Ascending aorta (tissue), 2 donors: ENCODE results near the gene ZNF143. TPM values are rescaled to one million over a fixed set of nuclear protein-coding genes. Genes with fewer than 3 reads are reported as not detected.
A peak's percentile ranks its signal among the peaks of the same experiment; 100 is the strongest.

Source experiments
- DNase-seq, 2 donors: peaks; one replicate each; pipeline ENCODE4 v3.0.0-alpha.2; 2019; ENCODE audit warnings: low spot score in 2 of 2
- H3K27ac ChIP-seq, 2 donors: fragments of 200-600 bp; sonication (generic); one replicate each; pipeline ENCODE4 v1.5.1; 2016 to 2017; ENCODE audit warnings: mild to moderate bottlenecking in 1 of 2
- H3K27me3 ChIP-seq: fragments of 200-600 bp; sonication (generic); one replicate; pipeline ENCODE4 v1.5.1; 2017
- H3K36me3 ChIP-seq, 2 donors: fragments of 200-600 bp; sonication (generic); one replicate each; pipeline ENCODE4 v1.5.1; 2016
- H3K4me1 ChIP-seq, 2 donors: fragments of 200-600 bp; sonication (generic); one replicate each; pipeline ENCODE4 v1.5.1; 2016 to 2017; ENCODE audit warnings: mild to moderate bottlenecking in 1 of 2
- H3K4me3 ChIP-seq, 2 donors: fragments of 200-600 bp; sonication (generic); one replicate each; pipeline ENCODE4 v1.5.1; 2016 to 2017; ENCODE audit warnings: mild to moderate bottlenecking in 1 of 2
- H3K9me3 ChIP-seq, 2 donors: fragments of 200-600 bp; sonication (generic); one replicate each; pipeline ENCODE4 v1.5.1; 2016
- CTCF ChIP-seq, 3 experiments: fragments of 200-600 bp in 2 of 3; fragments of 450-650 bp in 1 of 3; sonication (generic) in 2 of 3; IDR thresholded peaks; one replicate each; pipeline ENCODE4 v1.5.1; 2016 to 2019; ENCODE audit warnings: antibody characterized with exemption in 3 of 3, mild to moderate bottlenecking in 1 of 3, moderate library complexity in 1 of 3
- intact Hi-C: fragments of 100-400 bp; cut with DNase I; formaldehyde crosslinking; loops from one replicate; pipeline ENCODE4 v1.15.1; 2023
- total RNA-seq: library from RNA; depleted of rRNA; stranded (reverse); fragments of >200 nt; gene quantifications from one replicate; pipeline ENCODE4 v1.1.0, GENCODE V29; 2016

The ZNF143 gene
- total RNA-seq, 1 donor from 2014 or later, result 2.7 TPM

- H3K36me3 ChIP-seq, result no peaks in the 10 kb centered on the region
- no peak overlapping the region for H3K27ac ChIP-seq
- no peak overlapping the region for H3K4me3 ChIP-seq
- intact Hi-C loops, result no loop called here
- peaks cover 0 to 14% of the 10 kb centered on the region in 2 donors for H3K9me3 ChIP-seq
- DNase-seq, result no peak
- peaks cover 12 to 22% of the 10 kb centered on the region in 2 donors for H3K4me1 ChIP-seq
- H3K27me3 ChIP-seq, result no peaks in the 10 kb centered on the region
- no peak for TF ChIP-seq CTCF (IDR thresholded peaks at IDR 0.05)
Observed at GRCh38 chr11:9562716-9563115, 101.9 kb downstream of the ZNF143 start.

GRCh38 chr11:9563196-9563730 is 102.5 kb downstream of the ZNF143 start:
- H3K9me3 ChIP-seq, result peaks cover 0 to 14% of the 10 kb centered on the region in 2 donors
- no peak for TF ChIP-seq CTCF (IDR thresholded peaks at IDR 0.05)
- no peak overlapping the region for H3K27ac ChIP-seq
- H3K36me3 ChIP-seq, result no peaks in the 10 kb centered on the region
- intact Hi-C loops, result no loop called here
- H3K4me3 ChIP-seq, result no peak overlapping the region
- peaks cover 16 to 27% of the 10 kb centered on the region in 2 donors for H3K4me1 ChIP-seq
- DNase-seq, result no peak
- no peaks in the 10 kb centered on the region for H3K27me3 ChIP-seq

GRCh38 chr11:9565822-9566560 is 105.2 kb downstream of the ZNF143 start:
- Histone ChIP-seq H3K36me3 (no peaks in the 10 kb centered on the region), H3K4me1 (peaks cover 23 to 48% of the 10 kb centered on the region in 2 donors), H3K9me3 (peaks cover 0 to 8% of the 10 kb centered on the region in 2 donors), H3K4me3 (no peak overlapping the region), H3K27ac (peak overlapping the region; percentile 93 to 96), H3K27me3 (no peaks in the 10 kb centered on the region)
- intact Hi-C loops, result loop anchor here (2.0 to 5.0 kb wide), 2 partner anchors 31 to 204 kb away; no protein-coding TSS in a partner anchor
- no peak for TF ChIP-seq CTCF (IDR thresholded peaks at IDR 0.05)
- DNase-seq, result peak in 1 of 2 donors; percentile 94

- peaks cover 23 to 48% of the 10 kb centered on the region in 2 donors for H3K4me1 ChIP-seq
- peaks cover 0 to 4% of the 10 kb centered on the region in 2 donors for H3K9me3 ChIP-seq
- intact Hi-C loops, result loop anchor here (5.0 kb wide), 1 partner anchor 204 kb away; no protein-coding TSS in a partner anchor
- no peaks in the 10 kb centered on the region for H3K27me3 ChIP-seq
- H3K27ac ChIP-seq, result peak overlapping the region; percentile 93 to 96
- DNase-seq, result no peak
- no peak for TF ChIP-seq CTCF (IDR thresholded peaks at IDR 0.05)
- no peak overlapping the region for H3K4me3 ChIP-seq
- no peaks in the 10 kb centered on the region for H3K36me3 ChIP-seq
Observed at GRCh38 chr11:9566561-9567063, 105.8 kb downstream of the ZNF143 start.

- TF ChIP-seq CTCF (IDR thresholded peaks at IDR 0.05), result no peak
- H3K27me3 ChIP-seq, result no peaks in the 10 kb centered on the region
- no peak for DNase-seq
- peak overlapping the region; percentile 93 to 96 for H3K27ac ChIP-seq
- no peak overlapping the region for H3K4me3 ChIP-seq
- no peaks in the 10 kb centered on the region for H3K9me3 ChIP-seq
- intact Hi-C loops, result loop anchor here (5.0 kb wide), 1 partner anchor 205 kb away; no protein-coding TSS in a partner anchor
- H3K36me3 ChIP-seq, result no peaks in the 10 kb centered on the region
- H3K4me1 ChIP-seq, result peaks cover 25 to 53% of the 10 kb centered on the region in 2 donors
Observed at GRCh38 chr11:9567401-9567800, 106.6 kb downstream of the ZNF143 start.
